SU-DHL-6 (cell line): ENCODE data around the gene NCOA3.

Experiments
- EZH2phosphoT487 ChIP-seq: fragments of 200-600 bp; sonication (generic), shearing (Covaris generic); conservative IDR thresholded peaks from 2 replicates; pipeline ENCODE4 v1.6.1; 2018; ENCODE audit warnings: mild to moderate bottlenecking, antibody characterized with exemption, low read length, moderate library complexity, mixed read lengths
- TF ChIP-seq, protein P1 (sequence below): fragments of 200-600 bp; sonication (generic); IDR thresholded peaks from one replicate; pipeline ENCODE4 v1.5.1; 2017; ENCODE audit warnings: antibody characterized with exemption, mild to moderate bottlenecking, low read length, moderate library complexity; ENCODE audit not compliant: insufficient read depth, poor library complexity, severe bottlenecking

DNA sequence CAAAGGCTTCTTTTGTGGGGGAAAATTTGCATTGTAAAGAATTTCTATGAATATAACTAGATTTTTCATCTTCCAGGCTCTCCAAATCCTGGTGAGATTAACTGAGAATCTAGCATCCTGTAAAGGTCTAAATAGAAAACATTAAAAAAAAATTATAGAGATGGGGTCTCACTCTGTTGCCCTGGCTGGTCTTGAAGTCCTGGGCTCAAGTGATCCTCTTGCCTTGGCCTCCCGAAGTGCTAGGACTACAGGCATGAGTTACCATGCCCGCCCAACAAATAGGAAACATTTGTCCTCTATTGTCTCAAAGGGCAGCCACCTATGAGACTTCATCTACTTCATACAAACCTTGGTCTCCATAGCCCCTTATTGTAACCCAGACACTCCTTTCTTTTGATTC, 25.2 kb upstream of the NCOA3 start:
- TF ChIP-seq, protein P1, sequence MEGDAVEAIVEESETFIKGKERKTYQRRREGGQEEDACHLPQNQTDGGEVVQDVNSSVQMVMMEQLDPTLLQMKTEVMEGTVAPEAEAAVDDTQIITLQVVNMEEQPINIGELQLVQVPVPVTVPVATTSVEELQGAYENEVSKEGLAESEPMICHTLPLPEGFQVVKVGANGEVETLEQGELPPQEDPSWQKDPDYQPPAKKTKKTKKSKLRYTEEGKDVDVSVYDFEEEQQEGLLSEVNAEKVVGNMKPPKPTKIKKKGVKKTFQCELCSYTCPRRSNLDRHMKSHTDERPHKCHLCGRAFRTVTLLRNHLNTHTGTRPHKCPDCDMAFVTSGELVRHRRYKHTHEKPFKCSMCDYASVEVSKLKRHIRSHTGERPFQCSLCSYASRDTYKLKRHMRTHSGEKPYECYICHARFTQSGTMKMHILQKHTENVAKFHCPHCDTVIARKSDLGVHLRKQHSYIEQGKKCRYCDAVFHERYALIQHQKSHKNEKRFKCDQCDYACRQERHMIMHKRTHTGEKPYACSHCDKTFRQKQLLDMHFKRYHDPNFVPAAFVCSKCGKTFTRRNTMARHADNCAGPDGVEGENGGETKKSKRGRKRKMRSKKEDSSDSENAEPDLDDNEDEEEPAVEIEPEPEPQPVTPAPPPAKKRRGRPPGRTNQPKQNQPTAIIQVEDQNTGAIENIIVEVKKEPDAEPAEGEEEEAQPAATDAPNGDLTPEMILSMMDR = no peak
- TF ChIP-seq EZH2phosphoT487 = no peak
